ENCODE results near the gene RNF43.

DNA sequence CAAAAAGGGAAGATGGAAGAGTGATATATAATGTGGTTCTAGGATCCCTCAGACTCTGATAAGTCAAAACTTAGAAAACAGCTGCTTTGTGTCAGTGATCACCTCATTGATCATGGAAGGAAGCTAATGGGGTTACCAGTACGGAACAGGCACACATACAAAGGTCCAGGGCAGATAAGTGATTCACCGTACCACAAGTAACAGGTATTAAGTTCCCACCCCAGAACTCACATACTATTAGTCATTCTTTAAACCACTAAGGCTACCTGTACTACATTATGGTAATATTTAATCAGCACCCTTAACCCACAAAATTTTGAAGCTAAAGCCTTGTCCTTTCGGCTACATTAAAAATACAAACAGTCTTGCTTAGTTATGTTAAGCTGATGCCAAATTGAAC is 17.4 kb downstream of the RNF43 start:
- TF ChIP-seq REST (IDR thresholded peaks at IDR 0.05; ENCODE audit: insufficient read depth in 1 of 2, low read depth in 2 of 2, low read length in 2 of 2) (no peak), TAF1 (IDR thresholded peaks at IDR 0.05; ENCODE audit: borderline replicate concordance, insufficient read depth, low read length) (no peak), POLR2AphosphoS5 (IDR thresholded peaks at IDR 0.05; ENCODE audit: low read depth, low read length) (no peak), SIN3A (IDR thresholded peaks at IDR 0.05; ENCODE audit: borderline replicate concordance, insufficient read depth, low read length) (no peak), FOXP2 (optimal IDR thresholded peaks at IDR 0.05; ENCODE audit: borderline replicate concordance, extremely low read depth, extremely low read length, insufficient read depth) (no peak)

All from PFSK-1 (cell line).